NCI-H2196 treated with DMSO at 0.1 percent for 48 hours (cell line): ENCODE measurements around the gene GRHPR.
A peak's percentile ranks its signal among the peaks of the same experiment; 100 is the strongest.

Source experiments
- DNase-seq: peaks from one replicate; lab custom pipeline; 2025; ENCODE audit not compliant: unreplicated experiment; lab: John Stamatoyannopoulos, UW

Gene GRHPR

DNA sequence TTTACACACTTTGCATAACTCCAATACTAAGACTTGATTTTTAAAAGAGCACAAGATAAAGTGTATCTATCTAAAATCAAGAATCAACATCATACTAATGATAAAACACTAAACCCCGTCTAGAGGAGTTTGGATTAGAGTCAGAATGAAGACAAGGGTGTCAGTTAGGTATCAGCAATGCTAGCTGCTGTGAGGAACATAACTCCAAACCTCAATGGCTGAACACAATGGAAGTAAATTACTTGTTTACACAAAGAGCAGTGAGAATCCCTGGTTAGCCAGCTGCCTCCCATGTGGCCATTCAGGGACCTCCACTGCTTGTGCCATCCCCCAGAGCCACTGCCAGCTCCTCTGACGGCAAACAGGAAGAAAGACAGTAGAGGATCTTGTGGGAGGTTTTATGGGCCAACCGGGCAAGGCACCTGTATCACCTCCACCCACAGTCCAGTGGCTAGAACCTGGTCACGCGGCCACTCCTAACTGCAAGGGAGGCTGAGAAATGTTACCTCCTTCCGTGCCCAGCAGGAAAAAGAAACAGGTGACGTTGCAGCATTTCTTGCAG is 24.0 kb upstream of the GRHPR start:
- no peak for DNase-seq

DNA sequence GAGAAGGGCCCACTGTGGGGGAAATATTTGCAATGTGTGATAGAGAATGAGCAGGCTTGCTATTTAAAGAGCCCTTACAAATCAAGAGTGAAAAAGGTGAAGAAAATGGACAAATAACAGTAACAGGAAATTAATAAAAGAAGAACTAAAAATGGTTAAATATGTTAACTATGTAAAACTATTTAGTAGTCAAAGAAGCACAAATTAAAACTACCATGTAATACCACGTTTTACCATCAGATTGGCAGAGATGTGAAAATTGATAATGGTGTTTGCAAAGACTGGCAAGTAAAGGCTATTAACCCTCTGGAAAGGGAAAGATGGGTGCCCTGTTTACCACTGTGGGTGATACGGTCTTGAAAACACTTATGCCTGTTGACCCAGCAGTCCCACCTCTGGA is 23.2 kb upstream of the GRHPR start:
- no peak for DNase-seq

DNA sequence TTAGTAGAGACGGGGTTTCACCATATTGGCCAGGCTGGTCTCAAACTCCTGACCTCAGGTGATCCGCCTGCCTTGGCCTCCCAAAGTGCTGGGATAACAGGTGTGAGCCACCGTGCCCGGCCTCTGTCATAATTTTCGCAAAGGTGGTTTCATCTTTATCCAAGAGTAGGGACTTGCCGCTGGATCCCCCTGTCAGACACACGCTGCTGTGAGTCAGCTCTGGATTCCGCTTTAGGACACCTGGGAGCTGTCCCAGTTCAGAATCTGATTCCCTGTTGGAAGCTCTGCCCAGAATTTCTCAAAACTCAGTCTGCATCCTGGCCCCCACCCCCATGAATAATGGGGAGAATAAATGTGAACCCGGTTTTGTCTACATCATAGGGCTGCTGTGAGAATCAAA is 17.9 kb upstream of the GRHPR start:
- DNase-seq = no peak

DNA sequence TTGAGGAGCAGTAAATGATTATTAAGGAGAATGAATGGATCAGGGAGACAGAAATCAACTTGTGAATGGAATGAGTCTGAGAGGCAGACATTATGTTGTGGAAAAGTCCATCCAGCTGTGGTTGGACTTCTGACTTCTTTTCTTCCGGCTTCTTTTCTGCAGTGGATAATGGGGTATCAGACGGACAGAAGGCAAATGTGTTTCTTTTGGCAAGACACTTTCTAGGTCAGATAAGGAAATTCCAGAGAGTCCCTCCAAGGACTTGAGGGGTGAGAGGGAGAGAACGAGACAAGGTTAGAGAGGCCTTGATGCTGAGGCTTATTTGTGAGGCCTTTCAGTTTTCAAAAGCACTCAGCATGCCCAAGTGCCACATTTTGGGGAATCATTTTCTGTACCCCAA is 17.1 kb upstream of the GRHPR start:
- DNase-seq = no peak

DNA sequence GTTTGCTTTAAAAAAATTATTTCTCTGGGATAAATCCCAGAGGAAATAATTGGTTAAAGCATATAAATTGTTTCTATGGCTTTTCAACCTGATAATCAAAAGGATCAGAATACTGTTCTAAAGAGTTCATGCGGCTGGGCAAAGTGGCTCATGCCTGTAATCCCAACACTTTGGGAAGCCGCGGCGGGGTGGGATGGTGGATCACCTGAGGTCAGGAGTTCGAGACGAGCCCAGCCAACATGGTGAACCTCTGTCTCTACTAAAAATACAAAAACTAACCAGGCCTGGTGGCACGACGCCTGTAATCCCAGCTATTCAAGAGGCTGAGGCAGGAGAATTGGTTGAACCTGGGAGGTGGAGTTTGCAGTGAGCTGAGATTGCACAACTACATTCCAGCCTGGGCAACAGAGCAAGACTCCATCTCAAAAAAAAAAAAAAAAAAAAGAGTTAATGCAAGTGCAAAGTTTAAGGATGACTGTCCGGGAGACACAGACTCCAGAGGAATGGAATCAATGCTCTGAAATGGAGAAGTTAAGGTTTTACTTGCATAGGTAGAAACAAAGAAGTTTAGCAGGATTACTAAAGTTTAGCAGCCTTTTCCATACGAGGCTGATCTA is 16.6 kb upstream of the GRHPR start:
- no peak for DNase-seq

DNA sequence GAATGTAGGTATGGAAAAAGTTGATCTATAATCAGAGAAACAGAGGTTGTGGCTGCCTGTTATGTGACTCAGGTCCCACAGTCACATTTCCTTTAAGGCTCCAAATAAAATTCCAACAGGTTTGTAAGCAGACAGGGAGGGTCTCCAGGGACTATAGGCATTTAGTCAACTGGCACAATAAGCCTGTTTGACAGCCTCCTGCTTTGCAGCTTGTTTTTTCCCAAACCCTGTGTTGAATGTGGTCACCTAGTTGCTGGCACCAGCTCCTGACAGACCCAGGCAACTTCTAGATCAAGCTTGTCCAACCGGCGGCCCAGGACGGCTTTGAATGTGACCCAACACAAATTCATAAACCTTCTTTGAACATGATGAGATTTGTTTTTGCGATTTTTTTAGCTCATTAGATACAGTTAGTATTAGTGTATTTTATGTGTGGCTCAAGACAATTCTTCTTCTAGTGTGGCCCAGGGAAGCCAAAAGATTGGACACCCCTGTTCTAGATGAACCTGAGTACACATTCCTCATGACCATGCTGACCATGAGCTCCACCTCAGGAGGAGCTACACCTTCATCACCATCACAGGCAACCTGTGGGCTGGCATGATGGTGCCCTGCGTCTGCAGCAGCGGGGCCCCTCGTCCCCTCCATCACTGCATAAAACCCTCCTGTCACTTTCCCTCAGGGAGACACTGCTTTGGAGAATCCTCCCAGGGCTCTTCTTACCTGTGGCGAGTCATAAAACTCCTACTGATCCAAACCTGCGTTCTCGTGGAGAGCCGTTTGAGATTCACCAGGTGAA is 15.7 kb upstream of the GRHPR start:
- no peak for DNase-seq

DNA sequence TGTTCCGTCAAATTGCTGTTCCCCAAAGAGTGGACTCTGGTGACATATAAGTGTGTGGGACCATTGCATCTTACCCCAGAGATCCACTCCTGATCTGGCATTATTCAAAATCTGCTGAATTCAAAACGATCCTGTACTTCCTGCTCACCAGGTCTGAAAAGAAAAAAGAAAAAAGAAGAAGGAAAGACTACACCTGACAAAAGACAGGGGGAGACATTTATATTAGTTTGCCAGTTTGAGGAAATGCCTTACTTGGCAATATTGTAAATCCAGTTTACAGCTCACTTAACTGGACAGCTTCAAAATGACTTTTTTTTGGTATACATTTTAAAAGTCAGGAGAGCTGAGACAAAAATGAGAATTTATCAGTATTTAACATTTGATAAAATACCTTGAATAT is 15.0 kb upstream of the GRHPR start:
- DNase-seq = no peak

DNA sequence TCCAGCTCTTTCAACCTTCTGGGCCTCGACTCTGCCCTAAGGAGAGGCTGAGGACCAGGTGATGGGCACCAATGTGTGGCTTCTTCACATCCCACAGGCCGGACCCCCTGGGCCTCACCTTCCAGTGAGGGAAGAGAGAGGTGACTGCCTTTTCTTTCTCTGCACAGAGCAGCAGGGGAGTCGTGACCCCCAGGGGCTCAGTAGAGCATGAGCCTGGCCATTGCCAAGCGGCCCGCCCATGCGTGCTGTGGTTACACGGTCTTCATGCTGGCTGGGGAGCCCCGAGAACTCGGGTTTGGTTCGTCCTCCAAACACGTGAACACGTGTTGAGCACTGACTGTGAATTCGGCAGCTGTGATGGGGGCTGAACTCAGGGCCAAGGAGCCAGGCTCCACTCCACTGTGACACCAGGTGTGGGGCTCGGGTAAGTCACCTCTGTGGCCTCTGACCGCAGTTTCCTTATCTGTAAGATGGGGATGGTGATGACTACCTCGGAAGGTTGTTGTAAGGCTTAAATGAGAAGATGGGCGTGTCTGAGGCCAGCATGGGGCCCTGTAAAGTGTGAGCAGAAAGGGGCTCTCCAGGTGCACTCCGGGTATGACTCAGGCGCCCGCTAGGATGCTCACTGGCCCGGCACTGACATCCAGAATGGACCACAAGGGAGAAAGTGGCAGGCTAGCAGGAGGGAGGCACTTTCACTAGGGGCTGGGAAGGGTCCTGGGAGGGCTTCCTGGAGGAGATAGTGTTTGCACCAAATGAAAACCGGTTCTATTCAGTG is 13.4 kb upstream of the GRHPR start:
- DNase-seq = no peak

DNA sequence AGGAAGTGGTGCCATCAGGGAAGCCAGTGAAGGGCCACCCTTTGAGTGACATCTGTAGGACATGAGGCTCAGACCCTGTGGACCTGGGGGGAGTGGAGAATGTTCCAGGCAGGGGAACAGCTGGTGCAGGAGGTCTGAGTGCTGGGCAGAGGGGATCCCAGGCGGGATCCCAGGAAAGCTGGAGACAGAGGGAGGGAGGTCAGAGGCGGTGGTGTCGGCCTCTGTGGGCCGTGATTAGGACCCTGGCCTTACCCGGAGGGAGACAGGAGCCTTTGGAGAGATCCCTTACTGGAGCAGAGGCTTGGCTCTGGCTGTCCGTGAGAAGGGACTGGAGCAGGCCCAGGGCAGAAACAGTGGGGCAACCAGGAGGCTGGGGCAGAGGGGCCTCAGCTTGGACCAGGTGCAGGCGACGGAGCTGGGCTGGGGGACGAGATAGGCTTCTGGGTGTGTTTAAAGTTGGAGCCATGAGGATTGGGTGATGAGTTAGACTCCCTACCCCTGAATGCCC is 12.1 kb upstream of the GRHPR start:
- DNase-seq = no peak

DNA sequence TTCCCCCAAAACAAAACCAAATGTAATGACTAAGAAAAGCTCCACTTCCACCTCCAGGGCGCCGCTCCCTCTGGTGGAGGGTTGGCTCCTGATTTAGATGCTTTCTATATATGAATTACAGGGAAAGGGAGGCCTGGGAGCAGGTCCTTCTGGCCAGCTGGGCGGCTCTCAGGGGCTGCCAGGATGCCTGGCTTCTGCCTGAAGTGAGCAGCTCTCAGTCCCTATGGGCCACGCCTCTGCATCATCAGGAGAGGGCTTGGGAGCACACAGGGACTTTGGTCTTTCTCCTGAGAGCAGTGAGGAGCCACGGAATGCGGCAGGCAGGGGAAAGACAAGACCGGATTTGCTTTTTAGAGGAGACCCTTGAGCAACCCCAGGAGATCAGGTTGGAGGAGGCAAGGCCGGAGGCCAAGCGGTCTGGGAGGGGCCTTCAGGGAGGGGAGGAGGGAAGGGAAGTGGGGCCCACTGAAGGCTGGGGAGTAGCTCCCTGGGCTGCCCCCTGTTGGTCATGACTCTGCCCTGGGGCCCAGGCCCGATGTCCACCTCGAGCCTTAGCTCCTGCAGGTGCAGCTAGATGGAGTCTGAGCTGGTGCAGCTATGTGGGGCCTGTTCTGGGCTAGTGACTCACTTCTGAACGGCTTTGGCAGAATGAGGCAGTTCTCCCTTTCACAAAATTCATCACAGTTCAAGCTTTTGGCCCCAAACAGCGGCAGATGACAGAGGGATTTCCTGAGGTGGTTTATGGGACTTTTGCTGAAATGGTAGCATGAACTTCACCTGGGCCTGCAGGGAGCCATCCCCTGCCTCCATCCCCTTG is 11.3 kb upstream of the GRHPR start:
- DNase-seq = no peak

DNA sequence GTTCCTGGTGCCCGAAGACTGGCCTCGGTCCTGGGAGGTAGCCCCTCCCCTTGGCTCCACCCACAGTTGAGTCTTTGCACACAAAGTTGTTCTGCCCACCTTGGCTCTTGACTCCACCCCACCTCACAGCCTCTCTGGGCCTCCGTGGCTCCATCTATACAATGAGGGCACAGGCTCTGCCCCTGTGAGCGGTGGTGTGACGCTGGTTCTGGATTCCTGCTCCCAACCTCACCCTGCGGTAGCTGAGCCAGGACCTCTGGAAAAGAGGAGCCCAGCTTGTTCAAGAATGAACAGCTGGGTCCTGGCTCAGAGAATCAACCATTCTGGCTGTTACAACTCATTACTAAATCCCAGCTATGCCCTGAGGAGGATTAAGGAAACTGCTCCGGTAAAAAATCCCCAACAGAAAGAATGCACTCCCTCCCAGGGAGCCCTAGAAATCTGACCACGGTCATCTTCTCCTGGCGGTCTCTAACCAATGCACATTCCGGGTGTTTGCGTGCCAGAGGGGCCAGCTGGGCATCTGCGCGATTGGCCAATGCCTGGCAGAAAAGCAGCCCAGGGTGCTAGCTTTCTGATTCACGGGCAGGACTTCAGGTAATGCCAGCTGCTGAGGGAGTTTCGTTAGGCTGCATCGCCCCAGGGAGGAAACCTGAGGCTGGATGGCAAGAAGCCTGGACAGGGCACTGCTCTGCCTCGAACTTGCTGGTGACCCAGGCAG is 9.9 kb upstream of the GRHPR start:
- DNase-seq = no peak

DNA sequence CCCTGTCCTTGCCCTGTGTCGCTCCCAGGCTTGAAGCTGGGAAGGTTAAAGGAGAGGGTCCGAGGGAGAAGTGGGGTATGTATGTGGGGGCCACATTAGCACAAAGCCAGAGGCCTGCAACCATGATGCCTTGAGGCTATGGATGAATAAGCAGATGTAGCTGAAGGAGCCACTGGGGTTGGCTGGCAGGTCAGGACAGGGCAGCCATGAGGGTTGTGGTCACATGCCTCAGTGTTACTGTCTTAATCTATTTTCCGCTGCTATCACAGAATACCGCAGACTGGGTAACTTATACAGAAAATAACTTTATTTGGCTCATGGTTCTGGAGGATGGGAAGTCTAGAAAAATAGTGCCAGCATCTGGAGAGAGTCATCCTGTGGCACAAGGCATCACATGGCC is 9.2 kb upstream of the GRHPR start:
- DNase-seq = no peak

DNA sequence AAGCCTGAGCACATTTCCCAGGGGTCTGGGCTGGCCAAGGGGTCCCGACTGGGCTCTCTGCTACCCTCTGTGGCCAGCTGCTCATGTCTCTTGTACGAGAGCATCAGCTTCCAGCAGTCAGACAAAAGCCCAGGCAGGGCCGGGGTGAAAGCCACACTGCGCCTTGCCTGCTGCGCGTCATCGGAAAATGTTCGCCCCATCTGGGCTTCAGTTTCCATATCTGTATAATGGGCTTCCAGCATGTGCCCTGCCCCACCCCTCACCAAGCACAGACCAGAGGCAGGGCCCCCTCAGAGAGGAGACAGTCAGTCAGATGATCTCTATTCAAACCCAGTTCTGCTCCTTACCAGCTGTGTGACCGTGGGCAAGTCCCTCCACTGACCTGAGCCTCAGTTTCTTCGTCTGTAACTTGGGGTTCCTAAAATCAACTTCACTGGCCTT is 8.0 kb upstream of the GRHPR start:
- no peak for DNase-seq

DNA sequence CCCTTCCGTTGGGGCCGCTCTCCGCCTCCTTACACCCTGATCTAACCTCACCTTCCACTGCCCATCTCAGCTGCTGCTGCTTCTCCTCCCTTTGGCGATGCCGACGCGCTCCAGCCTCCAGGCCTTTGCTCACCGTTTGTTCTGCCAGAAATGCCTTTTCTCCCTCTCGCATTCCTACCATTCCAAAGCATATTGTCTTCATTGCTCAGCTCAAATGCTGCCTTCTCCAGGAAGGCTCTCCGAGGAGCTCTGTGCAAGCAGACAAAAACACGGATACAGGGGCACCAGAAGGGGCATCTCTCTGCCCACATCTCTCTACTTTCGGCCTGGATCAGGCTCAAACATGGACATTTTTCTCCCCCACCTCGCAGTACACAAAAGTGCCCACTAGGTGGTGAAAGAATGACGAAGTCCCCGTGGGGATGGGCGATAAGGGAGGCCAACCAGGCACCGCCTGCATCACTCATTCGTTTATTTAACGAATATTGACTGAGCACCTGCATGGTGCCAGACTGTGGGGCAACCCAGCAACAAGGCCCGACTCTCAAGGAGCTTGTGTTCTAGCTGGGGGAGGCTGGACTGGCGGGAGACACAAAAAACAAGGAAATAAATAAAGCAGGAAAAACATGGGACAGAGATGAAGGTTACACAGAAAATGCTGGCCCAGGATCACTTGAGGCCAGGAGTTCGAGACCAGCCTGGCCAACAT is 7.3 kb upstream of the GRHPR start:
- peak; percentile 27 for DNase-seq

DNA sequence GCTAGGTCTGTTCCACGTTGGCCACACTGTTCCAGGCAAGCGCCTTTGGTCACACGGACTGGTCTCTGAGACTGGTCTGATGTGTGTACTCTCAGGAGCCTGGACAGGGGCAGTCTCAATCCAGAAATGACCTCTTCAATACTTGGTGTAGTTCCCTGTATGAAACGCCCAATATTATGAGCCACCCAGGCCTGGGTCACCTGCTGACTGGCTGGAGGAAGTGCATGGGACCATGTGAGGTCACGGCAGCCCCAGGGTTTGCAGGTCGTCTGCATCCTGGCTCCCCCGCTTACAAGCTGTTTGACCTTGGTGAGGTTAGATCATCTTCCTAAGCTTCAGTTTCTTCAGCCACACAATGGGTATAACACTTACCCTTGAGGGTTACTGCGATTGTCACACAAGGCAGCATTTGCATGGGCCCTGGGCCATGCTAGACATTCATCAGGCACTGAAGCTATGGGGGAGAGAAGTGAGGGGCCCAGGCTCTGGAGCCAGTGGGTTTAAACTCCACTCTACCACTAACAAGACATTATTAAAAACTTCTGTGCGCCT is 5.2 kb upstream of the GRHPR start:
- no peak for DNase-seq

DNA sequence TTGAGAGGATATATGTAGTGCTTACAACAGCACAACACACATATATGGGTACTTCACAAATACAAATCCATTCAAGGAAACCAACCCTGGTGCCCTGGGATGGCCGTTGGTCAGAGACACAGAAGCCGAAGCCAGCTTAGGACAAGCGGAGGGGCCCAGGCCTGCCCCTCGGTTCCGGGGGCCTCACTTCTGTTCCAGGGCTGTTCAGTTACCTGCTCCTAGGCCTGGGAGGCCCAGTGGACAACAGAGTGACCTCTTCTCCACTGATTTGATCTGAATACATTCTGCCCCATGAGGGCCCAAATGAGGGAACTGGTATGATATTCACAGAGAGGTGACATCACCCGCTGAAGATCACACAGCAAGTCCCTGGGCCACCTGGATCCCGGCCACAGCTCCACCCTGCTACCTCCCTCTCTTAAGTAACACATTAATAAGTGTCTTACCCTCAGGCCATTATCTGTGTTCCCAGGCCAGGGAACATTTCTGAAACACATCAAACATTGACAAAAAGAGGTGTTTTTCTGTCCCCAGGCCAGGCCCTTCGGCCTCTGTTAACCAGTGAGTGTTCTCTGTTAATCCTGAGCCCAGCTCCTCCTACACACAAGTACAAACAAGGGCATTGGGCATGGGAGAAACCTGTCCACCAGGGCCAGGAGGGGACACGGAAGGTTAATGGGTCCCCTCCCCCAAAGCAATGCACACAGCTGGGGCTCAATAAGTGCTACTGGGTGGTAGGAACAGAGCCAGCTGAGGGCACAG is 4.5 kb upstream of the GRHPR start:
- no peak for DNase-seq

DNA sequence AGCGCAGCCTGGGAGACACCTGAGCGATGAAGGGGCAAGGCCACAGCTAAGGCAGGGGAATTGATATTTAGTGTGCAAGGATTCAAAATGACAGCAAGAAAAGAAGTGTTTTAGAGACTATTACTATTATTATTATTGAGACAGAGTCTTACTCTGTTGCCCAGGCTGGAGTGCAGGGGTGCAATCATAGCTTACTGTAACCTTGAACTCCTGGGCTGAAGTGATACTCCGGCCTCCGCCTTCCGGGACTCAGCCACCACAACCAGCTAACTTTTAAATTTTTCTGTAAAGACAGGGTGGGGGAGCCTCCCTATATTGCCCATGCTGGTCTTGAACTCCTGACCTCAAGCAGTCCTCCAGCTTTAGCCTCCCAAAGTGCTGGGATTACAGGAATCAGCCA is 3.3 kb upstream of the GRHPR start:
- no peak for DNase-seq
